LHCN-M2 (cell line): ENCODE results near the gene ZFAND3. TPM values are rescaled to one million over a fixed set of nuclear protein-coding genes. Genes with fewer than 3 reads are reported as not detected.

ENCODE experiments used
- DNase-seq: peaks from one replicate; pipeline ENCODE4 v3.0.0-alpha.2; 2012; ENCODE audit warnings: low read depth
- total RNA-seq: library from RNA; depleted of rRNA; stranded (reverse); fragments of >200 nt; gene quantifications from 2 replicates; pipeline ENCODE4 v1.2.3, GENCODE V29; 2014

ZFAND3 gene
- total RNA-seq, 1 experiment from 2014 or later = 19.9 TPM

GRCh38 chr6:38045701-38046305 lies 226.3 kb downstream of the ZFAND3 start:
- DNase-seq = no peak

GRCh38 chr6:38047562-38047961 lies 228.0 kb downstream of the ZFAND3 start:
- no peak for DNase-seq

GRCh38 chr6:38049861-38050397 lies 230.4 kb downstream of the ZFAND3 start:
- DNase-seq = peak; percentile 28

DNA sequence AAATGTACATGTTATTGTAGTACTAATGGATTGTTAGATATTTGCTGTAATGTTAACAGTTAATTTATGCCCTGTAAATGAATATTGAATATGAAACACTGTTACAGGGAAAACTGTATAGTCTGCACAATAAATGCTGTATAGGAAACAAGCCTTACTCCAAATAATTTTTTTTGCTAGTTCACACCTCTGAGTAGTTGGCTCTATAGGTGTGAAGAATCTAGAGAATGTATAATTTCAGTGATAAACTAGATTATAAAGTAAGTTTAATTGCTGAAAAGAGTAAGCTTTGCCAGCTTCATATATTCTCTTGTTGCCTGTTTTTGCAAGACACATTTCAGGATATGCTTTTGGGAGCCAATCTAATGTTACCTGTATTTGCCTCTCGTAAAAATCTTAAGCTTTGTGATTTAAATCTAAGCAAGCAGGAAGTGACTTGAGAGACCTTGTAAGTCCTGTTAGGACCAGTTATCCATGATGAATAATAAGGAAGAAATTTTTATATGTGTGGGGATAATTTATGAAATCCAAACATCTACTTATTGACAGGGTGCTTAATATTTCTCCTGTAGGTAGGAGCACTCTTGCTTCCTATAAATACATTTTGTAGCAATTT lies 232.4 kb downstream of the ZFAND3 start:
- no peak for DNase-seq

GRCh38 chr6:38054527-38055202 lies 235.1 kb downstream of the ZFAND3 start:
- no peak for DNase-seq

GRCh38 chr6:38055203-38055589 lies 235.7 kb downstream of the ZFAND3 start:
- no peak for DNase-seq

DNA sequence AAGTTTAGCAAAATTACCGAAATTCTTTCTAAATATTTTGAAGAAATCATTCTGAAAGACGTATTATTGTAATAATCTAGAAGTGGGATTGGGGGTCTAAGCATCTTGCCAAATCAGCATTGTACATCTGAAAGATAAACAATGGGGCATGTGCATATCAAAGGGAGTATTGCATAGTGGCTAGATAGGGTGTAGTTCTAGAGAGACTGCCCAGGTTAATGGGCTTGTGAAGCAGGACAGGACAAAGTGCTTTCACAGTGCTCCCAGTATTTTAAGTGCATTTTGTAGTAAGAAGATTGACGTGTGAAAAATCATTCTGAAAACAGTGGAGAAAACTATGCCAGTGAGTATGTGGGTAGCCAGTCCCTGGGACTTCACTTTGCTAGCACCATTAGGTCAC lies 236.8 kb downstream of the ZFAND3 start:
- no peak for DNase-seq

- peak; percentile 73 for DNase-seq
These were observed 238.5 kb downstream of the ZFAND3 start for GRCh38 chr6:38057994-38058393.

DNA sequence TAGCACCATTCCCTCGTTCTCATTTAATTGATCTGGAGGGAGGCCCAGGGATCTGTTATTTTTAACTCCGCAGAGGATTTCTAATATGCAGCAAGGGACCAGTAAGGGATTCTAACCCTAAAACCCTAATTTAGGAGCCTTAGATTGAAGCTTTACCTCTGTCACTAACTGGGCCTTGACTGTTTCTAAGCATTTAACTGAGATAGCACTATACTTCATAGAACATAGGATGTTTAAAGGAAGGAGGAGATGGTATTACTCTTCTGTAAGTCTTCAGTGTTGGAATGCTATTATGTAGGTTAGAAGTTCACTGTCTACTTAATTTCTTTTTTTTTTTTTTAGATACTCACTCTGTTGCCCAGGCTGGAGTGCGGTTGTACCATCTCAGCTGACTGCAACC lies 242.5 kb downstream of the ZFAND3 start:
- no peak for DNase-seq

DNA sequence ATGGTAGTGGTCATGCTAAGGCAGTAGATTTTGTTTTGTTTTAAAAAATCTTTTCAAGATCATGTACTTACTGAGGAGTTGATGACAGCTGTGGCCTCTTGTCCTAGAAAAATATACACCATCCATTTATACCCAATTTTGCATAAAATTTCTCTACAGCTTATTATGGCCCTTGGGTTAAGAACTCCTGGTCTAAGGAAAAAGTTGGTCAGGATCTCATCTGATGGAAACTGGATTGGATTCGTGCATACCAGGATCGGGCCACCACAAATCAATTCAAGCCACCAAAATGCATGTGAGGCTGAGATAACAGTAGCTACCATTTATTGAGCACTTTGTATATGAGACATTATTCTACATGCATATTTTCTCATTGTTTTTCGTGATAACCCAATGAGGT lies 244.4 kb downstream of the ZFAND3 start:
- no peak for DNase-seq

DNA sequence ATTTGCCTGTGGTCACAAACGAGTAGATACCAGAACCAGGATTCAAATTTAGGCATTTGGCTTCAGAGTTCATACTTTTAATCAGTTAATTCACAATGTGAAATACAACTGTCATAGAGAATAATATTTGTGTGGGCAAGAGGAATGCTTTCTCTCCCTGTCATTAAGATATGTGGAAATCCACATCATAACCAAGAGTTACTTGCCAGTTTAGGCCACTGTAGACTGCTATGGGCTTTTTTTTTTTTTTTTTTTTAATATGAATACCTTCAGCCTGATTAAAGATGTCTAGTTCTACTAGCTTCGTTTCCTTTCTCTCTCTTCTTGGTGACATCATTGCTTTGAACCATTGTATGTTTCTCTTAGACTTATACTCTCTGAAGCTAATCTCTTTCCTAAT lies 244.9 kb downstream of the ZFAND3 start:
- DNase-seq = no peak

- DNase-seq = no peak
These were observed 246.3 kb downstream of the ZFAND3 start for GRCh38 chr6:38065734-38066305.

DNA sequence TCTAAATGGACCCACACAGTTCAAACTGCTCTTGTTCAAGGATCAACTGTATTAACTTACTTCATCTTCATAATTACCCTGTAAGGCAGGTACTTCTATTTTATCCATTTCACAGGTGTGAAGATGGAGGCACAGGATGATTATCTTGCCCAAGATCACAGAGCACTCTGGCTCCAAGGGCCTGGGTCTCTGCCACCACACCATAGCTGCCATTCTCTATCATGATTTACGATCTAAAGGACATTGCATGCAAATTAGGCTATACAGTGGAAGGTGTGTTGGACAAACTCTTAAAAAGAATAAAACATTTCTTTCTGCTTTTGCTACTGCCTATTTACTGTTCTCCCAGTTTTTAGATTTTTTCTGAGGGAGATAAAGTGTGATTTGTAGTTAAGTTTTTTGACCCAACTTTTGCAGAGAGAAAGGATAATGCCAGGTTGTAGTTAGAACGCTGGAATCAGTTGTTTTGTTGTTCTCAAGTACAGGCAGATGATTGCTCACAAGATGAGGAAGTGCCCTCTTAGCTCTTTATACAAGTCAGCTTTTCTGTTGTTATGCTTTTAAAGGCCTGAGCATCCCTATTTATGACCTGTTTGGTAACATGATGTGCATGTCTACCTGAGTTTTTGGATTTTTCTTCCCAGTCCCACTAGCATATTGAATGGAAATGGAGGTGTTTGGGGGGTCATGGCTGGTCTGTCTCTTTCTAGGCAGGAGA lies 247.9 kb downstream of the ZFAND3 start:
- DNase-seq = no peak

DNA sequence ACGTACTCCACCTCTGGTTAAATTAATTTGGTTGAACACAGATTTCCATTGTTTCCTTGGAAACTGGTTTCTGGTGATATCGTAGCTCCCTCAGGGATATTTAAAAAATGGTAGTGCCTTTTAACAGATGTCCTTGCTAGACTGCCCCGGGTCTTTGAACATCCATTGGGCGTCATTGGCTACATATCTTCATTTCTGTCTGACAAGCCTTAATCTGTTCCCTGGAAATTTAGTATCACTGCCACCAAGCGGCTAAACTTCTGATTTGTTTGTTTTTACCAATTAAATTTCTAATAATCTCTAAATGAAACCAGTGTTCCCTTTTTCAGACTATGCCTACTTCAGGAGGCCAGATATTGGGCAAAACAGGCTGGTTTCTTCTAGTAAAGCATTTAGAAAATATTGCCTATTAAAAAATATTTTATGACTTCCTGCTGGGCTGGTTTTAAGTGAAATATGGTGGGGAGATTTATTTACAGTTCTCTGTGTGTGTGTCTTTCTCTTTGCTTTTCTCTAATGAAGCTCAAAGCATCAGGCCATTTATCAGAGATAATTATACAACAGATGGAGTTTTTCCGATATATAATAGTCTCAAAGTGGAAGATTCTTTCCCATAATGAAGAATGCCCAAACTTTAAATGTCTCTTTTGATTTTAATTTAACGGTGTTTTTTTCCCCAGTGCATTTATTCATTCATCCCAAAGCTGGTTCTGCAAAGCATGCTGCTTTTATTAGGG lies 249.5 kb downstream of the ZFAND3 start:
- peak; percentile 8 for DNase-seq

DNA sequence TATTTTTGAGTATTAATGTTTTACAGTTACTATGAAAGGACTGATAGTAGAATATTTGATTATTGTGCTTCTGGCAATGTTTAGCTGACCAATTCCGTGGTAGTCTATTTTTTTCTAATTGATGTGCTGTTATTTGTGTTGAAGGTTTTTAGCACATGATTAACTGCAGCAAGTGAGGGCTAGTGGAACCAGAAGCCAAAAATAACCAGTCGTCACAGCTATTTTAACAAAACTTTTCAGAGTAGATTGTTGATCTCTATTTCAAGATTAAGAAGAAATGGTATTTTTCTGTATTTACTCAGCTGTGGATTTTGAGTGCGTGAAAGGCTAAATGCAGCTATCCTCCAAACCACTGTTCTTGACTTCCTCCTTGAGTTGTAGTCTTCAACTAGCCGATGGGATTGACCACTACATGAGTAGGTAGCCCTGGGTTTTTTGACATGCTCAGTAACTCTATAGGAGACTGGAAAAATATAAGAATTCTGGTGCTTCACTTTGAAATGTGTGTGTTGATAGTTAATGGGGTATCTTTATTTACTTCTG lies 258.0 kb downstream of the ZFAND3 start:
- peak; percentile 28 for DNase-seq

DNA sequence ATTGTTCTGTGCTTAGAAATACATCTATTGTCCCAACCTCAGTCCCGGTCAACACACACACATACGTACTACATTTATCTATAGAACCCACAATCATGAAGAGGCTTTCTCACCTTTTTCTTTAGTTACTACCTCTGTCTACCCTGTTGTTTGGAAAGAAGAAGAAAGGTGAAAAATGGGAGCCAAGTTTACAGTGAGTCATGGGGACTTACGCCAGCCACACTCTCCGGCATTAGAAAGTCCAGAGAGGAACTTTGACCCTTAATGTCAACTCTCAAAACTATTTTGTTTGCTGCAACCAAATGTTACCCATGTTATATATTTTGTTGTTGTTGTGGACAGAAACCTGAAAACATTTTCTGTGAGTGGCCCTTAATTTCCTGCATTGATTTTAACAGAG lies 259.1 kb downstream of the ZFAND3 start:
- no peak for DNase-seq

DNA sequence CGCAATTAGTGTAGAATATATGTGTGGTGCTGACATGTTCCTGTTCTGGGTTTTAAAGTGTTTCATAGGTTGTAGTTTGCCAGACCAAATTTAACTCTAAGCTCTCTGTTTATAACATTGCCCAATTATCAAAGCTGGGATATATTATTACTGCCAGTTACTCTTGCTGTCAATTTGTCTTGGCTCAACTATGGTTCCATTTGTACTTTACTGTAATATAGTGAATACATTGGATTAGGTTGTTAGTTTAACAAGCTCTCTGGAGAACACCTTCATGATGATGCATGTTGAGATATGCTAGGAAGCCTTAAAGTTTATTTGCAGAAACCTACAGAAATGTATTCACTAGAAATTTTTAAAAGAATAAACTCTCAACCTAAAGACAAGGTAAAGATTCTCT lies 259.6 kb downstream of the ZFAND3 start:
- DNase-seq = no peak

GRCh38 chr6:38079537-38079936 lies 260.0 kb downstream of the ZFAND3 start:
- no peak for DNase-seq

DNA sequence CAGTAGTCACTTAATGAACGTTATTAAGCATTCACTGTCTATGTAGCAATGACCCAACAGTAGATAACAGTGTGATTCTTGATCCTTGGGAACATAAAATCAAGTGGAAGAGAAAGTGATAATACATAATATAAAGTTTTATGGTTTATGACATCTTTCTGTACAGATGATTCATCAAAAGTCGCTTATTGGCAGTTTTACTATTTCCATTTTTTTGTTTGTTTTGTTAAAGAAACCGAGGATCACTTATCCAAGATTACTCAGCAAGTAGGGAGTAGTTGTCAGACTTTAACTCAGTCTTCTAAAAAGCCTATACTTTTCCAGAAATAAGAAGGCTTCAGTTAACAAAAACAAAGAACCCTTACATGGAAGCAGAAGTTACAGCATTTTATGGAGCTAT lies 260.8 kb downstream of the ZFAND3 start:
- DNase-seq = peak; percentile 58

- no peak for DNase-seq
These were observed 261.4 kb downstream of the ZFAND3 start for GRCh38 chr6:38080889-38081288.

- DNase-seq = no peak
These were observed 265.5 kb downstream of the ZFAND3 start for GRCh38 chr6:38085031-38085430.
